Measurements from ENCODE around the gene CD52.

CD52 gene

DNA sequence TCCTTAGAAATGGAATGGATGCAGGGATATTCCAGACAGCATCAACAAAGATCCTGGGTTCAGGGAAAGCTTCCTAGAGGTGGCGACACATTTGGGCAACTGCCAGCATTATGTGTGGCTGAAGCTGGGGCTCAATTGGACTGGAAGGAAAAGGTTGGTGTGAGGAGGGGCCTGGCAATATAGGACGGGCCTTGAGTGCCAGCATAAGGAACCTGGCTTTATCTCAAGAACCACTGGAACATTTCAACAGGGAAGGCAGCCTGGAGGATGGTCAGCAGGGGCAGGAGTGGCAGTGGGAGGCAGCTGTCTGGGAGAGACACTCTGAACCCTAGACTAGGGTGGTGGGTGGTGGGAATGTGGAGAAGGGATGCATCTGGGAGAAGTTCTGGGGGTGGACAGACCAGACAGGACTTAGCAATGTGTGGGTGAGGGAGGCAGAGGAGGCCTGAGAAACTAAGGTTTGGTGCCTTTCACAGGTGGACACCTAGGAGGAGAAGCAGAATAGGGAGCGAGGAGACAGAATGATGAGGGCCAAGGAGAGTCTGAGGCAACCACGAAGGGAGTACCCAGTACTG lies 34.4 kb upstream of the CD52 start:
- TF ChIP-seq, protein P1, sequence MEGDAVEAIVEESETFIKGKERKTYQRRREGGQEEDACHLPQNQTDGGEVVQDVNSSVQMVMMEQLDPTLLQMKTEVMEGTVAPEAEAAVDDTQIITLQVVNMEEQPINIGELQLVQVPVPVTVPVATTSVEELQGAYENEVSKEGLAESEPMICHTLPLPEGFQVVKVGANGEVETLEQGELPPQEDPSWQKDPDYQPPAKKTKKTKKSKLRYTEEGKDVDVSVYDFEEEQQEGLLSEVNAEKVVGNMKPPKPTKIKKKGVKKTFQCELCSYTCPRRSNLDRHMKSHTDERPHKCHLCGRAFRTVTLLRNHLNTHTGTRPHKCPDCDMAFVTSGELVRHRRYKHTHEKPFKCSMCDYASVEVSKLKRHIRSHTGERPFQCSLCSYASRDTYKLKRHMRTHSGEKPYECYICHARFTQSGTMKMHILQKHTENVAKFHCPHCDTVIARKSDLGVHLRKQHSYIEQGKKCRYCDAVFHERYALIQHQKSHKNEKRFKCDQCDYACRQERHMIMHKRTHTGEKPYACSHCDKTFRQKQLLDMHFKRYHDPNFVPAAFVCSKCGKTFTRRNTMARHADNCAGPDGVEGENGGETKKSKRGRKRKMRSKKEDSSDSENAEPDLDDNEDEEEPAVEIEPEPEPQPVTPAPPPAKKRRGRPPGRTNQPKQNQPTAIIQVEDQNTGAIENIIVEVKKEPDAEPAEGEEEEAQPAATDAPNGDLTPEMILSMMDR (IDR thresholded peaks at IDR 0.05; ENCODE audit: low read depth, low read length, missing control alignments), result no peak
- H3K27ac ChIP-seq, result peak overlapping the region; percentile 77
- peaks cover 30% of the 10 kb centered on the region for H3K36me3 ChIP-seq (replicated peaks)
- in situ Hi-C loops (cut with HindIII; ENCODE audit: low pct_ligation_motif_present, low sequenced_read_pairs), result no loop called here
- H3K27me3 ChIP-seq (replicated peaks), result no peaks in the 10 kb centered on the region
- no peak overlapping the region for H3K4me3 ChIP-seq (ENCODE audit: low read depth, low read length)
- no peak for DNase-seq

DNA sequence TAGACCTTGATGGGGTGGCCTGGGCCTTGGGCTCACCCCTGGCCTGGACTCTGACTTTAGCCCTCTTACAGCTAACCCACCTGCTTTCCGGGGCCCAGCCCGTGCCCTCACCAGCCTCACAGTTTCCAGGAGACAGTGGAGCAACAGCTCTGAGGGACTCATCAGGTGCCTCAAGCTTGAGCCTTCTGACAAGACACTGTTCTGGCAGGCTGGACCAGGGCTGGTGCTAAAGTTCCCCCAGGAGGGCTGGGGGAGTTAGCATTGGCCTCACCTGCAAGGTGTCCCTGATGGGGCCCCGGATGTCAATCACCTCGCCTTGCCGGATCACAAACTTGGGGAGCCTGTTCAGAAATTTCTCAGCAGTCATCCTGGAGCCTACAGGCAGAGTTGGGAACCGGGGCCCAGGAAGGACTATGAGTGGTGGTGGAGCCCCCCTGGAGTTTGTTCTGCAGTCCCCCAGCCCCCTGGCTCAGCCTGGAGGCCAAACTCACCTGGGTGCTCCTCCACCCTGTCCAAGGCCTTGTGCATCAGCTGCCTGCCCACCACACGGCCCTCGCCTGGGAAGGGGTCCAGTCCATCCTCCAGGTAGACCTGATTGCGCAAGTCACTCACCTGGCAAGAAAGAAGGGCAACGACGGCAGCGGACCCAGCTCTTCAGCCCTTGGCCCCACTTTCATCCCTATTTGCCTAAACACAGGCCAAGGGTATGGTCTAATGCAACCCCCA lies 33.7 kb upstream of the CD52 start:
- peaks cover 30% of the 10 kb centered on the region for H3K36me3 ChIP-seq (replicated peaks)
- TF ChIP-seq, protein P1 (IDR thresholded peaks at IDR 0.05; ENCODE audit: low read depth, low read length, missing control alignments), result no peak
- in situ Hi-C loops (cut with HindIII; ENCODE audit: low pct_ligation_motif_present, low sequenced_read_pairs), result no loop called here
- DNase-seq, result no peak
- H3K27me3 ChIP-seq (replicated peaks), result no peaks in the 10 kb centered on the region
- H3K4me3 ChIP-seq (ENCODE audit: low read depth, low read length), result no peak overlapping the region
- peak overlapping the region; percentile 77 for H3K27ac ChIP-seq

DNA sequence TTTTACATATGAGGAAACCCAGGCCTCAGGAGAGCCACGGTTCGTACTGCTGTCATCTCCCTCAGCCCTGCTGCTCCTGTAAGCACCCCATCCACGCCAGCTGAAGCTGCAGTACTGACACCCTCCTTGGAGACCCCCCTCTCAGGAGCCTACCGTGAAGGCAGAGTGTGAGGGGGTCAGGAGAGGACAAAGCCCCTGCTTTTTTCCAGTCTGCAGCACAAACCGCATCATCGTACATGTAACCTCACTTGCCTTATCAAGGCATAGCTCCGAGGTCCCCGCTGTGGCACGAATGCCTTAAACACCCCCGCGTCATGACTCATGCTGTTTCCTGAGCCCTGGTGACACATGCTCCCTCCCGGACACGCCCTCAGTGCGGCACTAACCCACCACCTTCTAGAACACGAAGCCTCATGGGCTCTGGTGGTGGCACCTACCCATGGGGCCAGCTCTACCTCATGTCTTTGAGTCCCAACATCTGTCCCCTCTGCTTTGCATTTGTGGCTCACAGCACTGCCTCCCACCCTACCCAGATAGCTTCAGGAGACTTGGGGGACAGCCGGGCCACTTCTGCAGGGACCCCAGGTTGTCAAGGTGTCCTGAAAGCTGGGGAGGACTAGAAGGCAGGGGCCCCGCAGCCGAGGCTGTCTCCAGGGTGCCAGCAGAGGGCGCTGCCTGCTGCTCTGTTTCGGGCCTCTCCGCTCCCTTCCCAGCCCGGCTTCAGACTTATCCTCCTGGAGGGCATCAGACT lies 33.0 kb upstream of the CD52 start:
- peak overlapping the region; percentile 77 for H3K27ac ChIP-seq

DNA sequence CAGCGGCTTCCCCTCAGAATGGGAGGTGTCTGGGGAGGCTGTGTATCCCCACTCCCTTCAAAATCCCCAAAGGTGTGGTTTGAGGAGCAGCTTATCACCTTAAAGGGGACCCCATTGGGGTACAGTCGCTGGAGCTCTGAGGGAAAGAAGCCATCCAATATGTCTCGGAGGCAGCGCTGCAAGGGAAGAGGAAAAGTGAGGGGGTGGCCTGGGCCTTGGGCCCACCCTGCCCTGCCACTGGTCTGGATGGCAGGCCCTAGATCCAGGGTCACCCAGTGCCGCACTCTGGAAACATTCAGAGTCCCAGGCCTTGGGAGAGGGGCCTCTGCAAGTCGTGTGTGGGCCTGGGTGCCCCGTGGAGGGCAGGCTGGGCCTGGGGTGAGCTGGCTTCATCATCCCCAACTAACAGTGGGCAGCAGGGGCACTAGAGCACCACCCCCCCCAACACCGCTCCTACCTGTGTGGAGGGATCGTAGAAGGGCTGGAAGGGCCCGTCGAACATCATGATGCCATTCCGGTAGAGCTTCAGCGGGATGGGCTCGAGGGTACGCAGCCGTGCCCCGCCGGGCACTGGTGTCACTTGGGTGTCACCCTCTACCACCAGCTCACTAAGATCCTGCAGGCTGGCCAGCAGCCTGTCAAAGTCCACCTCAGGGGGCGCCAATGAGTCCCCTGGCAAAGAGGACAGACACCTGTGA lies 32.2 kb upstream of the CD52 start:
- Histone ChIP-seq H3K27ac (peak overlapping the region; percentile 77), H3K4me3 (ENCODE audit: low read depth, low read length) (no peak overlapping the region), H3K36me3 (replicated peaks) (peaks cover 30% of the 10 kb centered on the region), H3K27me3 (replicated peaks) (no peaks in the 10 kb centered on the region)
- TF ChIP-seq, protein P1 (IDR thresholded peaks at IDR 0.05; ENCODE audit: low read depth, low read length, missing control alignments), result peak; percentile 66
- DNase-seq, result no peak
- in situ Hi-C loops (cut with HindIII; ENCODE audit: low pct_ligation_motif_present, low sequenced_read_pairs), result no loop called here

More for the DNA sequence above, 33.0 kb upstream of the CD52 start:
- Histone ChIP-seq H3K27me3 (replicated peaks) (no peaks in the 10 kb centered on the region), H3K36me3 (replicated peaks) (peaks cover 30% of the 10 kb centered on the region), H3K4me3 (ENCODE audit: low read depth, low read length) (no peak overlapping the region)
- peak; percentile 97 for DNase-seq
- TF ChIP-seq, protein P1 (IDR thresholded peaks at IDR 0.05; ENCODE audit: low read depth, low read length, missing control alignments), result peak; percentile 87
- in situ Hi-C loops (cut with HindIII; ENCODE audit: low pct_ligation_motif_present, low sequenced_read_pairs), result no loop called here

DNA sequence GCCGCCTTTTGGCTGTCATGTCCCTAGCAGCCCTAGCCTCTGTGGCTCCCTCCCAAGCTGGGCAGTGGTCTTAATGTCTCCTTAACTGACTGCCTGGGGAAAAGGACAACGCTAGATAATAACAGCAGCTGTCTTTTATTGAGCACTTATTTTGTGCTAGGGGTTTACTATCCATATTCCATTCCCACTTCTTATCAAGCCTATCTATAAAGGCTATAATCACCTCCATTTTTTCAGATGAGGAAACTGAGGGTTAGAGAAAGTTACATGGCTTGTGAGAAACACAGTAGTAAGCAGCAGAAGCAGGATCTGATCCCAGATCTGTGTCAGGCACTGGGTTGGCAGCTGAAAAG lies 31.7 kb upstream of the CD52 start:
- Histone ChIP-seq H3K36me3 (replicated peaks) (peaks cover 28% of the 10 kb centered on the region), H3K27ac (no peak overlapping the region), H3K4me3 (ENCODE audit: low read depth, low read length) (no peak overlapping the region), H3K27me3 (replicated peaks) (no peaks in the 10 kb centered on the region)
- TF ChIP-seq, protein P1 (IDR thresholded peaks at IDR 0.05; ENCODE audit: low read depth, low read length, missing control alignments), result no peak
- DNase-seq, result no peak
- in situ Hi-C loops (cut with HindIII; ENCODE audit: low pct_ligation_motif_present, low sequenced_read_pairs), result no loop called here

Data from brain microvascular endothelial cell (primary cell).